Large intestine (tissue), 12 donors: Measurements from ENCODE around the gene ZNF879. TPM values are rescaled to one million over a fixed set of nuclear protein-coding genes. Genes with fewer than 3 reads are reported as not detected.

Experiments used
- DNase-seq, 2 donors: peaks; one replicate each; pipeline versions ENCODE4 v3.0.0 to v3.0.0-alpha.2; 2013
- H3K27ac ChIP-seq: one replicate; pipeline ENCODE4 v1.5.1; 2013; ENCODE audit warnings: low read length
- H3K27me3 ChIP-seq: 2 replicates; pipeline ENCODE4 v1.6.1; 2013; ENCODE audit warnings: low read length; ENCODE audit not compliant: control insufficient read depth, insufficient read depth
- H3K36me3 ChIP-seq: 2 replicates; pipeline ENCODE4 v1.6.1; 2013; ENCODE audit warnings: low read length; ENCODE audit not compliant: control insufficient read depth, insufficient read depth
- H3K4me1 ChIP-seq: one replicate; pipeline ENCODE4 v1.6.1; 2013; ENCODE audit warnings: low read length; ENCODE audit not compliant: control insufficient read depth, insufficient read depth
- H3K4me3 ChIP-seq: one replicate; pipeline ENCODE4 v1.5.1; 2013; ENCODE audit warnings: low read length
- H3K9me3 ChIP-seq: one replicate; pipeline ENCODE4 v1.6.1; 2013; ENCODE audit warnings: mild to moderate bottlenecking, low read depth, low read length, moderate library complexity; ENCODE audit not compliant: control insufficient read depth
- WGBS: methylation state at CpG from one replicate; pipeline ENCODE4 v1.1.5; 2013; ENCODE audit warnings: low lambda C conversion rate; ENCODE audit not compliant: insufficient coverage; 5-methylcytosine and 5-hydroxymethylcytosine counted together
- long read RNA-seq, 11 donors: transcript quantifications; one replicate each; lab custom pipeline, GENCODE V29; 2026
- polyA plus RNA-seq: library from polyadenylated mRNA; unstranded; fragments of 120-200 nt; gene quantifications from one replicate; pipeline ENCODE4 v1.2.1, GENCODE V29; 2013

Gene ZNF879
- polyA plus RNA-seq: 3.8 TPM
- long read RNA-seq, donor 1: 0 reads
- long read RNA-seq, donor 2, partial matches to known transcripts: 0 of 1 reads
- long read RNA-seq, donor 2, other reads (novel, unspliced or antisense): 0 of 1 reads
- long read RNA-seq, donor 3, partial matches to known transcripts: 0 of 1 reads
- long read RNA-seq, donor 3, other reads (novel, unspliced or antisense): 0 of 1 reads
- long read RNA-seq, donor 4, partial matches to known transcripts: 0 of 1 reads
- long read RNA-seq, donor 4, other reads (novel, unspliced or antisense): 0 of 1 reads
- long read RNA-seq, donor 5, partial matches to known transcripts: 0 of 1 reads
- long read RNA-seq, donor 5, other reads (novel, unspliced or antisense): 0 of 1 reads
- long read RNA-seq, donor 6, partial matches to known transcripts: 0 of 1 reads
- long read RNA-seq, donor 6, other reads (novel, unspliced or antisense): 0 of 1 reads
- long read RNA-seq, donor 7, partial matches to known transcripts: 0 of 1 reads
- long read RNA-seq, donor 7, other reads (novel, unspliced or antisense): 0 of 1 reads
- long read RNA-seq, donor 8, partial matches to known transcripts: 0 of 2 reads
- long read RNA-seq, donor 8, other reads (novel, unspliced or antisense): 0 of 2 reads
- long read RNA-seq, donor 9: 0 reads
- long read RNA-seq, donor 10, partial matches to known transcripts: 0 of 3 reads
- long read RNA-seq, donor 10, other reads (novel, unspliced or antisense): 0 of 3 reads
- long read RNA-seq, donor 11: 0 reads

DNA sequence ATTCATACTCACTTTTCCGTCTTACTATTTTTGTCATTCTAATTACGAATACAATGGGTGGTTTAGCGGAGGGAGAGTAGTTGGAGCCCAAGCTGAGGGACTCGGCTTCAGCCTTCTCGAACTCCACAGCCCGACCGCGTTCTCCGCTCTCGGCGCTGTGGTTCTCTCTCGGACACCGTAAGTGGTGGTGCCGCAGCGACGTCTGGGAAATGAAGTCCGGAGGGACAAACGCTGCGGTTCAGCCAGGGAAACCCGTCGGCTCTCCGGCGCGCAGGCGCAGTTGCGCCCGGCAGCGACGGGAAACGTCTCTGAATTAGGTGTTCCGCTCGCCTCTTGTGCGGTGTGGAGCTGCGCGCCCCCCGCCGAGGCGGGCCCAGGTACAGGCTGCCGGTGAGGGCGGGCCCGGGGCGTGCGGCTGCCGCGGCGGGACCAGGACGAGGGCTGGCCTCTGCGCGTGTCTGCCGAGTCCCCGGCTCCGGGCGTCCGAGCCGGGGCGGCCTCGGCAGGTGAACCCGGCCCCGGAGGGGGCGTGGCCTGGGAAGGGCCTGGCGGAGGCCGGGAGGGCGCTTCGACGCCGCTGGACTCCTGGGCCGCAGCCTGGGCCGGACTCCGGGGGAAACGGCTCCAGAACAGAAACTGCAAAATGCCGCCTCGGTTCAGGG, at the start of gene ZNF879:
Gene ZNF879 (plus strand): TSS at position 277 of the 662 bp plus-strand sequence. CDS start 1,201 bp downstream, outside the sequence.
- Histone ChIP-seq H3K4me1 (no peaks in the 10 kb centered on the region), H3K27ac (no peak within 1 kb of the TSS), H3K27me3 (no peaks in the 10 kb centered on the region), H3K4me3 (peak within 1 kb of the TSS; percentile 59), H3K36me3 (peaks cover 24% of the 10 kb centered on the region), H3K9me3 (peaks cover 21% of the 10 kb centered on the region)
- peak; percentile 94 to 97 for DNase-seq
- 2% methylated on average over 9 of the region's 72 CpGs for WGBS

DNA sequence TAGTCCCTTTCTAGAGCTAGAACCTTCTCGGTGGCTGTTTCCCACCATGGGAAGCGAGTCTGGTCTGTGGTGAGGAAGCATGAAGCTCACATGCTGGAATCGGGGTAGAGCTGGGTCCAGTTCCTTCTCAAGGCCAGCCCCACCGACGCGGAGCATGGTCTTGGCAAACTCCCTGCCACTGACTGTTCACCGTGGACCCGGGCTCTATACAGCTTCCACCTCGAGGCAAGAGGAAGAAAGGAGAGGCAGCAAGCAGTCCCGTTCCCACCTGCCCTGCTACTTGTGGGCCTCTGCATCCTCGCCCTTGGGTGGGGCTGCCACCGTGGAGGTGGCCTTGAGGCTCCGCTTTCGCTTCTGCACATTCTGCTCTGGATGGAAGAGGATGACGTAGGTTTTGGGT, 42.2 kb upstream of the ZNF879 start:
- DNase-seq: no peak
- no peak overlapping the region for H3K27ac ChIP-seq
- no peaks in the 10 kb centered on the region for H3K27me3 ChIP-seq
- no peaks in the 10 kb centered on the region for H3K4me1 ChIP-seq
- H3K36me3 ChIP-seq: no peaks in the 10 kb centered on the region
- no CpG with 5 or more reads among the region's 15 CpGs for WGBS
- peaks cover 71% of the 10 kb centered on the region for H3K9me3 ChIP-seq
- no peak overlapping the region for H3K4me3 ChIP-seq

GRCh38 chr5:178982941-178983340, 40.7 kb upstream of the ZNF879 start:
- Histone ChIP-seq H3K9me3 (peaks cover 66% of the 10 kb centered on the region), H3K27ac (no peak overlapping the region), H3K4me1 (no peaks in the 10 kb centered on the region), H3K36me3 (no peaks in the 10 kb centered on the region), H3K4me3 (no peak overlapping the region), H3K27me3 (no peaks in the 10 kb centered on the region)
- WGBS: no CpG with 5 or more reads among the region's 17 CpGs
- DNase-seq: no peak

DNA sequence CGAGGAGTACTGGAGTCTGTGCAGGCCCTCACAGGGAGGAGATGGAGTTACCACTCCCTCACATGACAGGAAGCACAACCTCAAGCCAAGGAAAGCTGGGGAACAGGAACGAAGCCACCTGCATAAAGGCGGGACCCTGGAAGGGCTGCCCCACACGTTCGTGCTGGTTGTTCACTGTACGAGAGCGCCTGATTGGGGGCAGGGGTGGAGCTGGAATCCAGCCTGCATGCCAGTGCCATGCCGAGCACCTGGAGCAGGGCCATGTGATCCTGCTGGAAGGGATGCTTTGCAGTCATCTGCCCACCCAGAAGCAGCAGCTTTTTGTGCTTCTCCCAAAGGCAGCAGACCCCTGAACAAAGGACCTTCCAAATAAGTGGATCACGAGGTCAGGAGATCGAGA, 39.9 kb upstream of the ZNF879 start:
- peaks cover 69% of the 10 kb centered on the region for H3K9me3 ChIP-seq
- DNase-seq: no peak
- no CpG with 5 or more reads among the region's 10 CpGs for WGBS

DNA sequence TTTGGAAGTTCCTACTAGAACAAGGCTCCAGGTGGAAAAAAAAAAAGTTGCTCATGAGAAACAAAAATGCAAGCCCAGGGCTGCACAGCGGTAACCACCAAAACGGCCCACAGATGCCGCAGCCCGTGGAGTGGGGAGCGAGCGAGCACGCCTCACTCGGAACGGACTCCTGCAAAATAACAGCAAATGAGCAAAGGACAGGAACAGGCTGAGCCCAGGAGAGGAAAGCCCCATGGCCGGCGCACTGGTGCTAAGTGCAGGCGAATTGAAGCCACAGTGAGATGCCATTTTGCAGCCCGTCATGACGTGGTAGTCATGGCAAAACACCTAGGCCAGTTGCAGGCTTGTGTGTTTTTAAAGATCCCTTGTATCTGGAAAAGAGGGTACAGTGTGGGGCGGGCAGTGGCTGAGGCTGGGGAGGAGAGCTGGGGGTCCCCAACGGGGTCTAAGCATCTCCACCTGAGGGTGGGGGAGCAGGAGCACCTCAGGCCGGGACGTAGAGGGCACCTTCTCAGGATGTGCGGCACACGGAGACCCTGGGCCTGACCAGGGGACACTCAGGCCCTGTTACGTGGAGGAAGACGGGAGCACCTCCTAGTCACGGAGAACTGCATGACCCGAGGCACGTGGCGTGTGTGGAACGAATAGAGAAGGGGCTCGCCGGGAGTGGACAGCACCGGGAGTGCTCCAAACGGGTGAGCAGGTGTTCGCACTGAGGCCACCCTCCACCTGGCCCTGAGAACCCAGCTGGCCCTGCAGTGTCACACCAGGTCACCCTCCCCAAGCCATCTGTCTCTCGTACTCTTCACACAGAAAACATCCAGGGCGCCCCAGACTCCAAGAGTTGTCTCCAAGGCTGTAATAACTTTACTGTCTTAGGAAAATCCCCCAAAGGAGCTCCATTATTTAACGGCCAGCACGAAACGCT, 39.2 kb upstream of the ZNF879 start:
- no peak overlapping the region for H3K27ac ChIP-seq
- no peaks in the 10 kb centered on the region for H3K27me3 ChIP-seq
- WGBS: 100% methylated on average over 3 of the region's 37 CpGs
- H3K36me3 ChIP-seq: no peaks in the 10 kb centered on the region
- H3K4me1 ChIP-seq: no peaks in the 10 kb centered on the region
- DNase-seq: no peak
- no peak overlapping the region for H3K4me3 ChIP-seq
- H3K9me3 ChIP-seq: peaks cover 72% of the 10 kb centered on the region

More for the DNA sequence above, 39.9 kb upstream of the ZNF879 start:
- Histone ChIP-seq H3K27ac (no peak overlapping the region), H3K4me1 (no peaks in the 10 kb centered on the region), H3K36me3 (no peaks in the 10 kb centered on the region), H3K4me3 (no peak overlapping the region), H3K27me3 (no peaks in the 10 kb centered on the region)

DNA sequence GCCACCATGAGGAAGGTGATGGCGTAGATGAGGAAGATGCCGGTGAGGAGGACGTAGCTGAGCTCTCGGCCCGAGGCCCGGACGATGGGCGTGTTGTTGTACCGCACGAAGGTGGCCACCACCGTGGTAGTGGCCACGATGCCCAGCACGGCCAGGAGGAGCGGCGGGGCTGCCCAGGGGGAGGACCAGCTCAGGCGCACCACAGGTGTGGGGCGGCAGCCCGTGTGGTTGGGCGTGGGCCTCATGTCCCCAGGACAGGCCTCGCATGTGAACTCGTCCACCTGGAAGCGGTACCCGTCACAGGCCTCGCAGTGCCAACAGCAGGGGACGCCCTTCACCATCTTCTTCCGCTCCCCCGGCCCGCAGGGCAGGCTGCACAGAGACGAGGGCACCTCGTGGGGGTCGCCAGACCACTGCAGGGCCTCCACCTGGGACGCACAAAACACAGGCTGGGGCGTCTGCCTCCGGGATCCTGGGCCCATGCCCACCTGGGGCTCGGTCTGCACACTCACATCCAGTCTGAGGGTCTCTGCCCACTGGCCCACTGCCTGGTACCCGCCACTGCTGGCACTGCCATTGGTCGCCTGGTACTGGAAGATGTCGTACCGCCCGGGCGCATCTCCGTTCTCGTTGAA, 37.2 kb upstream of the ZNF879 start:
- Histone ChIP-seq H3K4me3 (no peak overlapping the region), H3K36me3 (no peaks in the 10 kb centered on the region), H3K27ac (no peak overlapping the region), H3K9me3 (peaks cover 75% of the 10 kb centered on the region), H3K4me1 (no peaks in the 10 kb centered on the region), H3K27me3 (no peaks in the 10 kb centered on the region)
- DNase-seq: no peak
- no CpG with 5 or more reads among the region's 43 CpGs for WGBS

GRCh38 chr5:178988436-178989220, 35.0 kb upstream of the ZNF879 start:
- no CpG with 5 or more reads among the region's 27 CpGs for WGBS
- H3K9me3 ChIP-seq: peaks cover 54% of the 10 kb centered on the region
- no peaks in the 10 kb centered on the region for H3K36me3 ChIP-seq
- DNase-seq: no peak
- peaks cover 14% of the 10 kb centered on the region for H3K27me3 ChIP-seq
- no peak overlapping the region for H3K4me3 ChIP-seq
- no peak overlapping the region for H3K27ac ChIP-seq
- no peaks in the 10 kb centered on the region for H3K4me1 ChIP-seq

GRCh38 chr5:178989311-178989710, 34.3 kb upstream of the ZNF879 start:
- Histone ChIP-seq H3K4me3 (no peak overlapping the region), H3K27me3 (peaks cover 21% of the 10 kb centered on the region), H3K36me3 (no peaks in the 10 kb centered on the region), H3K4me1 (no peaks in the 10 kb centered on the region), H3K27ac (no peak overlapping the region), H3K9me3 (peaks cover 50% of the 10 kb centered on the region)
- WGBS: no CpG with 5 or more reads among the region's 7 CpGs
- no peak for DNase-seq

DNA sequence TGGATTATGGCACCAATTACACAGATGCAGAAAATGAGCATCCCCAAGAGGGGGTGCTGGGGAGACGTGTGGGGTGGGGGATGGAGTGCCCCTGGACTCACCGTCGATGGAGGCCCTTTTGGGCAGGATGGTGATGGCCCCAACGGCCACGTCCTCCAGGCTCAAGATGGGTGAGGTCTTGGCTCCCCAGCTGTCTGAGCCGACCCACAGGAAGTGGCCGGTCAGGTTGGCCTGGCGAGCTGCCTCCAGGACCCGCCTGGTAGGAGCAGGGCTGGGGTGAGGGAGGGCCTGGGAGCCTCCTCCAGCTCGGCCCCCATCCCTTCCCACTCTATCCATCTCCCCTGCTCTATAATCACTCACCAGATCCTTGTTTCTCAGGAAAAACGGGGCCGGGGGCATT, 33.1 kb upstream of the ZNF879 start:
- peaks cover 27% of the 10 kb centered on the region for H3K27me3 ChIP-seq
- no peak overlapping the region for H3K4me3 ChIP-seq
- WGBS: no CpG with 5 or more reads among the region's 12 CpGs
- no peaks in the 10 kb centered on the region for H3K36me3 ChIP-seq
- no peak for DNase-seq
- H3K4me1 ChIP-seq: no peaks in the 10 kb centered on the region
- H3K9me3 ChIP-seq: peaks cover 41% of the 10 kb centered on the region
- no peak overlapping the region for H3K27ac ChIP-seq
